ENCODE results near the gene HIP1. TPM values are rescaled to one million over a fixed set of nuclear protein-coding genes. Genes with fewer than 3 reads are reported as not detected.

The HIP1 gene
- total and polyA plus RNA-seq, 2 of the 13 experiments (the other 11 are each of a cell fraction or from before 2014, with no cell fraction given), result 4.5 to 6.2 TPM

- no peak for TF ChIP-seq ZBTB40 (IDR thresholded peaks at IDR 0.05)
- 0 out of 2 replicates have a peak, but pooled peaks have one; percentile 24 for TF ChIP-seq ZBTB40 (CRISPR knock-in tag; IDR thresholded peaks at IDR 0.05)
- TF ChIP-seq ZNF367 (CRISPR knock-in tag; IDR thresholded peaks at IDR 0.05; ENCODE audit: borderline replicate concordance), result no peak
- TF ChIP-seq ZNF292 (CRISPR knock-in tag; IDR thresholded peaks at IDR 0.05; ENCODE audit: borderline replicate concordance, low read depth), result no peak
- no peak for TF ChIP-seq ZNF224 (CRISPR knock-in tag; IDR thresholded peaks at IDR 0.05)
- TF ChIP-seq ZNF782 (CRISPR knock-in tag; IDR thresholded peaks at IDR 0.05; ENCODE audit: borderline replicate concordance), result no peak
- no peak for TF ChIP-seq USF2 (IDR thresholded peaks at IDR 0.05; ENCODE audit: low read depth, low read length)
- no peak for TF ChIP-seq USF2 (CRISPR knock-in tag; IDR thresholded peaks at IDR 0.05; ENCODE audit: borderline replicate concordance)
- no peak for TF ChIP-seq HOXA5 (CRISPR knock-in tag; IDR thresholded peaks at IDR 0.05)
- TF ChIP-seq XBP1 (CRISPR knock-in tag; IDR thresholded peaks at IDR 0.05), result no peak
- no peak for TF ChIP-seq PLSCR1 (CRISPR knock-in tag; IDR thresholded peaks at IDR 0.05; ENCODE audit: borderline replicate concordance)
- no peak for TF ChIP-seq NR3C1 (CRISPR knock-in tag; IDR thresholded peaks at IDR 0.05)
- TF ChIP-seq ZNF24 (IDR thresholded peaks at IDR 0.05), result no peak
- no peak for TF ChIP-seq ZNF205 (CRISPR knock-in tag; IDR thresholded peaks at IDR 0.05)
- peak; percentile 41; the same call in 1 of the 2 replicates for TF ChIP-seq TAF1 (CRISPR knock-in tag; IDR thresholded peaks at IDR 0.05)
- TF ChIP-seq ZBTB26 (CRISPR knock-in tag; IDR thresholded peaks at IDR 0.05; ENCODE audit: borderline replicate concordance), result no peak
- TF ChIP-seq GATAD1 (CRISPR knock-in tag; IDR thresholded peaks at IDR 0.05), result 0 out of 2 replicates have a peak, but pooled peaks have one; percentile 8
Observed at GRCh38 chr7:75738604-75738974, at the start of gene HIP1 (continued).

Data from HepG2 (cell line).